ENCODE measurements around the gene LDLRAD4. TPM values are rescaled to one million over a fixed set of nuclear protein-coding genes. Genes with fewer than 3 reads are reported as not detected.

LDLRAD4 gene
- total RNA-seq, 1 donor from 2014 or later: 18.3 TPM

DNA sequence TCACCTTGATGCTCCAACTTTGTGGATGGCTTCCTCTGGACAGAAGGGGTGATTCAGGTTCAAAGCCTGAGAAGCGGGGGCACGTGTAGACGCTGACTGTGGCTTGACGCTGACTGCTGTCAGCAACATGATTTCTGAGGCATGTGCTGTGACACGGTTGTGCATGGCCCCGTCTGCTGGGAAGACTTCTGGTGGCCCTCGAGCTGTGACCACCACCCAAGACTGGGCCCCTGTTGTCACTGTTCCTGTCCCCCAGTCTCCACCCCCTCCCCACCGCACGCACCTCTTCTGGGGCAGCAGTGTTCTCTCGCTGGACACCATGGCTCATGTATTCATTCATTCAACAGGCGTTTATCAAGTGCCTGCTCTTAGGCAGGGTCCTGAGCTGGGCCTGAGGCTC lies 262.8 kb downstream of the LDLRAD4 start:
- H3K4me1 ChIP-seq (ENCODE audit: control insufficient read depth in 3 of 3, insufficient read depth in 3 of 3, low read length in 3 of 3): no peaks in the 10 kb centered on the region
- H3K27me3 ChIP-seq (ENCODE audit: control insufficient read depth in 3 of 3, insufficient read depth in 3 of 3, low read length in 3 of 3): no peaks in the 10 kb centered on the region
- no peaks in the 10 kb centered on the region for H3K36me3 ChIP-seq (ENCODE audit: control insufficient read depth in 3 of 3, insufficient read depth in 3 of 3, low read length in 3 of 3)
- no peak overlapping the region for H3K9ac ChIP-seq (ENCODE audit: low read depth in 1 of 3, low read length in 3 of 3)
- no peak overlapping the region for H3K27ac ChIP-seq (ENCODE audit: low read depth, low read length)
- no peak overlapping the region for H3K4me3 ChIP-seq (ENCODE audit: low read length in 3 of 3)
- no peaks in the 10 kb centered on the region for H3K9me3 ChIP-seq (ENCODE audit: control insufficient read depth in 3 of 3, low read length in 3 of 3)

DNA sequence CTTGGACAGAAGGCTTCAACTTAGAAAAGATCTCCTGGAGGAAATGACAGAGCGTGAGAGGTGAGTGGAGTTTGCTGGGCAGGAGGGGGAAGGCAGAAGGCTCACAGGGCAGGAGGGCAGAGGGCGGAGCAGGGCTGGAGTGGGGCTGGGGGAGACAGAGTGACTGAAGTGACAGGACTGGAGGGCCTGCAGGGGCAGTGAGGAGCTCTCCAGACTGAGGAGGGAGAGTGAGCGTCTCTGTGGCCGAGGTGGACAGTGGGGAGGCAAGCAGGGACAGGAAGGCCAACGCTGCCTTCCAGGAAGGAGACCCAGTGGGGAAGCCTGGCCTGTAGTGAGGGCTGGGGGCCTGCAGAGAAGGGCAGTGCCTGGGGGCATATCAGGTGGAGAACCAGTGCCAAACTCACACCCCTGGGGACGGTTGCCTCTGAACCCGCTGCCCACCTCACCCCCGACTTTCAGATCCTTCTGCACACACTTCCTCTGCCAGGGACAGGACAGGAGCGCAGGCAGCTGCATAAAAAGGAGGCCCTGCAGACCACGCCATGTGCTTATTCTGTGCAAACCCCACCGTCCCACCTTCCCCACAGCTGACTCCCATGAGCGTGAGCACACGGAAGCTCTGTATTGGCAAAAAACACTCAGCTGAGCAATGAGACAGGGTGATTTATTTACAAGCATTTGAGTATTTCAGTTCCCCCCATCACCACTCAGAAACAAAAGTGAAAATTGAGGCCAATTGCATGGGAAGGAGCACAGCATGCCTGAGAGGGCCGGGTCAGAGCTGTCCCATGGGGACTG lies 263.5 kb downstream of the LDLRAD4 start:
- no peaks in the 10 kb centered on the region for H3K27me3 ChIP-seq (ENCODE audit: control insufficient read depth in 3 of 3, insufficient read depth in 3 of 3, low read length in 3 of 3)
- peaks cover 0 to under 1% (median 0%) of the 10 kb centered on the region in 3 donors for H3K36me3 ChIP-seq (ENCODE audit: control insufficient read depth in 3 of 3, insufficient read depth in 3 of 3, low read length in 3 of 3)
- H3K27ac ChIP-seq (ENCODE audit: low read depth, low read length): no peak overlapping the region
- no peaks in the 10 kb centered on the region for H3K9me3 ChIP-seq (ENCODE audit: control insufficient read depth in 3 of 3, low read length in 3 of 3)
- no peak overlapping the region for H3K4me3 ChIP-seq (ENCODE audit: low read length in 3 of 3)
- no peaks in the 10 kb centered on the region for H3K4me1 ChIP-seq (ENCODE audit: control insufficient read depth in 3 of 3, insufficient read depth in 3 of 3, low read length in 3 of 3)
- no peak overlapping the region for H3K9ac ChIP-seq (ENCODE audit: low read depth in 1 of 3, low read length in 3 of 3)

DNA sequence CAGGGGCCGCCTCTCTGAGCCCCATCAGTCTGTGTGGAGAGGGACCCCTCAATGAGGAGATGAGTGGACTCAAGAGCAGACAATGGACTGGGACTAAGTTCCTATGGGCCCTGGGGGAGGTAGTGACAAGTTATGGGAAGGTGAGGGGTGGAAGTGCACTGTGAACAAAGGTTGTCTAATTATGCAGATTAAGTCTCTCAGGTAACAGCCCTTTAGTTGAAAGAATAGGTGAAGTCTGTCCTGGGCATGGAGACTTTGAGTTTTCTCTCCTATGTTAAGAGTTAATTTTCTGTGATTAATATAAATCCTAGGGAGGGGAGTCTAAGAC lies 264.0 kb downstream of the LDLRAD4 start:
- H3K4me1 ChIP-seq (ENCODE audit: control insufficient read depth in 3 of 3, insufficient read depth in 3 of 3, low read length in 3 of 3): no peaks in the 10 kb centered on the region
- H3K36me3 ChIP-seq (ENCODE audit: control insufficient read depth in 3 of 3, insufficient read depth in 3 of 3, low read length in 3 of 3): peaks cover 0 to 4% (median 4%) of the 10 kb centered on the region in 3 donors
- no peak overlapping the region for H3K9ac ChIP-seq (ENCODE audit: low read depth in 1 of 3, low read length in 3 of 3)
- H3K9me3 ChIP-seq (ENCODE audit: control insufficient read depth in 3 of 3, low read length in 3 of 3): no peaks in the 10 kb centered on the region
- no peak overlapping the region for H3K4me3 ChIP-seq (ENCODE audit: low read length in 3 of 3)
- no peak overlapping the region for H3K27ac ChIP-seq (ENCODE audit: low read depth, low read length)
- H3K27me3 ChIP-seq (ENCODE audit: control insufficient read depth in 3 of 3, insufficient read depth in 3 of 3, low read length in 3 of 3): no peaks in the 10 kb centered on the region

DNA sequence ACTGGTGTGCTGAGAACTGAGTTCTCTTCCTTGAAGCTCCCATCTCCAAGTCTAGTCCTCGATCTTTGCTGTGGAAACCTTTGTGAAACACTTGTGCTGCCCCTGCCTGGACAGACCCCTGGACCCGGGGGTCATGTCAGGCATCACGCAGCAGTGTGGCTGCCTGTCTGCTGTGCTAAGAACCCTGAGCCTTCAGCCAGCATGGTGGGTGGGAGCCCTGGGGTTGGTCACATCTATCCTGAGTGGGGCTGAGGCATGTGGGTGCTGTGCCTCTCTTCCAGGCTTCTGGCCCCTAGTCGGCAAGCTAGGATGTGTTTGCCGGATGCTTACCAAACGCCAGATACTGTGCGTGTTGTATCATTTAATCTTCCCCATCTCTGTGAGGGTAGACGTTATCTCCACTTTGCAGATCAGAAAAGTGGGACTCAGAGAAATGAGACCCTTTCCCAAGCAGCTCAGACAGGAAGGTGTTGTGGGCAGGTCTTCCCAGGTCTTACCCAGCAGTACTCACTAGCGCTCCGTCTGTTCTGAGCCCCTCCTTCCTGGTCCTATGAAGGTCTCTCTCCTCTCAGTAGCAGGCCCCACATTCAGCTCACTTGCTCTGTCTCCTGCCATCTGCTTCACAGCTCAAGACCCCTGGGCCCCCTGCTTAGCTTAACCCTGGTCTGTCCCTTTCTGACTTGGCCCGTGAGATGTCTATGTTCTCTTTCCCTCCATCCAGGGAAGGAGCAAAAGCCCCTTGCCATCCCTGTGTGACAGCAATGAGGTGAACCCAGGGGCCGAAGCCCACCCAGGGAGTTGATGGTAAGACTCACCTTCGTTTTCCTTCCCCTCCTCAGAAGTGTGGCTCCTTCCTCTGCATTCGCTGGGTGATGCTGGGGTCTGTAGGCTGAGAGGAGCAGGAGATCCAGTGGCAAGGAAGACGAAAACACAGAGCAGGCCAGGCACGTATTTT lies 265.0 kb downstream of the LDLRAD4 start:
- H3K4me1 ChIP-seq (ENCODE audit: control insufficient read depth in 3 of 3, insufficient read depth in 3 of 3, low read length in 3 of 3): no peaks in the 10 kb centered on the region
- no peak overlapping the region for H3K4me3 ChIP-seq (ENCODE audit: low read length in 3 of 3)
- peaks cover 0 to 4% (median 4%) of the 10 kb centered on the region in 3 donors for H3K36me3 ChIP-seq (ENCODE audit: control insufficient read depth in 3 of 3, insufficient read depth in 3 of 3, low read length in 3 of 3)
- no peaks in the 10 kb centered on the region for H3K27me3 ChIP-seq (ENCODE audit: control insufficient read depth in 3 of 3, insufficient read depth in 3 of 3, low read length in 3 of 3)
- H3K9me3 ChIP-seq (ENCODE audit: control insufficient read depth in 3 of 3, low read length in 3 of 3): no peaks in the 10 kb centered on the region
- no peak overlapping the region for H3K9ac ChIP-seq (ENCODE audit: low read depth in 1 of 3, low read length in 3 of 3)
- no peak overlapping the region for H3K27ac ChIP-seq (ENCODE audit: low read depth, low read length)

DNA sequence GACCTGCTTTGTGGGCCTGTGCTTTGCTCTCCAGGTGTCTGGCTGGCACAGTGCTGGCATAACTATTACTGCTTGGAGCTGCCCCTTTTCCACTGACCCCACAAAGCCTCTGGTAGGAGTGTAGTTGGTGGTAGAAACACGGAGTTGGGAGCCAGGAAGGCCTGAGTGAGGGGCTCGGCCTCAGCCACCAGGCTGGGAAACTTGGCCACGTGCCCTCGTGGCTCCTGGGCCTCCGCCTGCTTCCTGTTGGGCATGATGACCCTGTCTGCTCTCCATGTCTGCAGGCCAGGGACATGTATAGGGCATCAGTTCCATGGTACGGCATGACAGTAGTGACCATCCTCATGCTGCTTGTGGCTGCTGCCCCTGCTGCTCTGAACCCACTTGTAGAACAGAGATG lies 266.6 kb downstream of the LDLRAD4 start:
- peaks cover 0 to 6% (median 4%) of the 10 kb centered on the region in 3 donors for H3K36me3 ChIP-seq (ENCODE audit: control insufficient read depth in 3 of 3, insufficient read depth in 3 of 3, low read length in 3 of 3)
- no peak overlapping the region for H3K9ac ChIP-seq (ENCODE audit: low read depth in 1 of 3, low read length in 3 of 3)
- H3K9me3 ChIP-seq (ENCODE audit: control insufficient read depth in 3 of 3, low read length in 3 of 3): no peaks in the 10 kb centered on the region
- H3K27ac ChIP-seq (ENCODE audit: low read depth, low read length): no peak overlapping the region
- no peak overlapping the region for H3K4me3 ChIP-seq (ENCODE audit: low read length in 3 of 3)
- no peaks in the 10 kb centered on the region for H3K4me1 ChIP-seq (ENCODE audit: control insufficient read depth in 3 of 3, insufficient read depth in 3 of 3, low read length in 3 of 3)
- H3K27me3 ChIP-seq (ENCODE audit: control insufficient read depth in 3 of 3, insufficient read depth in 3 of 3, low read length in 3 of 3): no peaks in the 10 kb centered on the region

DNA sequence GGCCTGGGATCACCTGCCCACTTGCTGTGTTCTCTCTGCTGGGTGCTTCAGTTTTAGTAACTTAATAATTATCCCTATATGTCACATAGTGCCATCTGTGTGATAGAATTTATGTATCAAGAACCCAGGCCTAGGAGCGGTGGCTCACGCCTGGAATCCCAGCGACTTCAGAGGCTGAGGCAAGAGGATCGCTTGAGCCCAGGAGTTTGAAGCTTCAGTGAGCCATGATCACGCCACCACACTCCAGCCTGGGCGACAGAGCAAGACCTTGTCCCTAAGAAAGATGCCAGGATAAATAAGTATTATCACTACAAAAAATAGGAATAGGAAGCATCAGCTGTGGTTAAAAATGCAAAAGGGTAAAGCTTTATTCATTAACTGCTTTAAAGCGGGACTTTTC lies 267.0 kb downstream of the LDLRAD4 start:
- Histone ChIP-seq H3K27me3 (ENCODE audit: control insufficient read depth in 3 of 3, insufficient read depth in 3 of 3, low read length in 3 of 3) (no peaks in the 10 kb centered on the region), H3K27ac (ENCODE audit: low read depth, low read length) (no peak overlapping the region), H3K4me3 (ENCODE audit: low read length in 3 of 3) (no peak overlapping the region), H3K9ac (ENCODE audit: low read depth in 1 of 3, low read length in 3 of 3) (no peak overlapping the region), H3K36me3 (ENCODE audit: control insufficient read depth in 3 of 3, insufficient read depth in 3 of 3, low read length in 3 of 3) (peaks cover 0 to 6% (median 4%) of the 10 kb centered on the region in 3 donors), H3K4me1 (ENCODE audit: control insufficient read depth in 3 of 3, insufficient read depth in 3 of 3, low read length in 3 of 3) (no peaks in the 10 kb centered on the region), H3K9me3 (ENCODE audit: control insufficient read depth in 3 of 3, low read length in 3 of 3) (no peaks in the 10 kb centered on the region)

DNA sequence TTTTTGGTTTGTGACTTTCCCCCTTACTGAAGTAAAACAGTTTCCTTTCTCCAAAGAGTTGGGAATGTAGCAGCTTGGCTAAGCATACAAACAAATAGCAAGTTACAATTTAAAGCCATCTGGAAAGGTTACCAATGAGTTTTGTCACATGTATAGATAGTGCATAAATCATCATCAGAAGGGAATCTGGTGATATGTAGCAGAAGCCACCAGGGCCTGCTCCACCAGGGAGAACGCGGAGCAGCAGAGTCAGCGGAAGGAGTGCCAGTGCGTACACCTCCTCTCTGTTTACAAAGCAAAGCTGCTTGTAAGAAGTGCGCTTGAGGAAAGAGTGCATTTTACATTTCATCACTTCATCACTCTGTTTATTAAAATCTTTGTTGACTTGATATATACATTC lies 267.7 kb downstream of the LDLRAD4 start:
- Histone ChIP-seq H3K27ac (ENCODE audit: low read depth, low read length) (no peak overlapping the region), H3K9me3 (ENCODE audit: control insufficient read depth in 3 of 3, low read length in 3 of 3) (no peaks in the 10 kb centered on the region), H3K4me1 (ENCODE audit: control insufficient read depth in 3 of 3, insufficient read depth in 3 of 3, low read length in 3 of 3) (no peaks in the 10 kb centered on the region), H3K27me3 (ENCODE audit: control insufficient read depth in 3 of 3, insufficient read depth in 3 of 3, low read length in 3 of 3) (no peaks in the 10 kb centered on the region), H3K36me3 (ENCODE audit: control insufficient read depth in 3 of 3, insufficient read depth in 3 of 3, low read length in 3 of 3) (peaks cover 0 to 6% (median 4%) of the 10 kb centered on the region in 3 donors), H3K9ac (ENCODE audit: low read depth in 1 of 3, low read length in 3 of 3) (no peak overlapping the region), H3K4me3 (ENCODE audit: low read length in 3 of 3) (no peak overlapping the region)

DNA sequence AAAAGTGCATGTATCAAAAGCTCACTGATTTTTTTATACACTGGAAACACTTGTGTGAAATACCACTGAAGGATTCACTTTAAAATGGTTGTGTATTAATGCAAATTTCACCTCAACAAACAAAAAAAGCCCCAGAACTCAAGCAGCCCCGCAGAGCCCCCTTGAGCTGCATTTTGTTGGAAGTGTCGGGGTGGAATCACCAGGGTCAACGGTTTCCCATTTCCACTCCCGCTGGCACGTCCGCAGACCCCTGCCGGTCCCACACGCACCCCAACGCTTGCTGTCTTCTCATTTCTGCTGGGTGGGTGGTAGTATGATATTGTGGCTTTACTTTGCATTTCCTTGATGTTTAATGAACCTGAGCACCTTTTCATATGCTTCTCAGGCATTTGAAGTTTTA lies 268.1 kb downstream of the LDLRAD4 start:
- no peaks in the 10 kb centered on the region for H3K9me3 ChIP-seq (ENCODE audit: control insufficient read depth in 3 of 3, low read length in 3 of 3)
- H3K27ac ChIP-seq (ENCODE audit: low read depth, low read length): no peak overlapping the region
- H3K9ac ChIP-seq (ENCODE audit: low read depth in 1 of 3, low read length in 3 of 3): no peak overlapping the region

DNA sequence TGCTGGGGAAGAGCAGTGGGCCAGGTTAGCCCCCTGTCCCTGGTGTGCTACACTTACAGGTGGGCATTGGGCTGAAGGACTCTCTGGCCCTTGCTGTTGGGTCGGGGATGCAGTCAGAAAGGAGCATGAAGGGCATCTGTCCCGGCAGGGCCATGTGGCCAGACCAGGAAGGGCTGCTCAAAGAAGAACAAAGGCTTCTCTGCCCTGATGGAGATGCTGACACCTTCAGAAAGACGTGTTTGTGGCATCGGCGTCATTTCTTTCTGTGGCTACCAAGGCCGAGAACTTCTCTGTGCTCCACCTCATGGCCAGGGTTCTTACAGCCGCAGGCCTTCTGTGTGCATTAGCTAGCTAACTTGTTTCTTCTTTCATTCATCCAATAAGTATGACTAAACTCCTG lies 268.7 kb downstream of the LDLRAD4 start:
- Histone ChIP-seq H3K4me1 (ENCODE audit: control insufficient read depth in 3 of 3, insufficient read depth in 3 of 3, low read length in 3 of 3) (no peaks in the 10 kb centered on the region), H3K4me3 (ENCODE audit: low read length in 3 of 3) (no peak overlapping the region), H3K27ac (ENCODE audit: low read depth, low read length) (no peak overlapping the region), H3K27me3 (ENCODE audit: control insufficient read depth in 3 of 3, insufficient read depth in 3 of 3, low read length in 3 of 3) (no peaks in the 10 kb centered on the region), H3K9me3 (ENCODE audit: control insufficient read depth in 3 of 3, low read length in 3 of 3) (no peaks in the 10 kb centered on the region), H3K36me3 (ENCODE audit: control insufficient read depth in 3 of 3, insufficient read depth in 3 of 3, low read length in 3 of 3) (peaks cover 0 to 6% (median 4%) of the 10 kb centered on the region in 3 donors), H3K9ac (ENCODE audit: low read depth in 1 of 3, low read length in 3 of 3) (no peak overlapping the region)

More for the DNA sequence above, 268.1 kb downstream of the LDLRAD4 start:
- no peaks in the 10 kb centered on the region for H3K27me3 ChIP-seq (ENCODE audit: control insufficient read depth in 3 of 3, insufficient read depth in 3 of 3, low read length in 3 of 3)
- no peak overlapping the region for H3K4me3 ChIP-seq (ENCODE audit: low read length in 3 of 3)
- no peaks in the 10 kb centered on the region for H3K4me1 ChIP-seq (ENCODE audit: control insufficient read depth in 3 of 3, insufficient read depth in 3 of 3, low read length in 3 of 3)
- peaks cover 0 to 6% (median 4%) of the 10 kb centered on the region in 3 donors for H3K36me3 ChIP-seq (ENCODE audit: control insufficient read depth in 3 of 3, insufficient read depth in 3 of 3, low read length in 3 of 3)

Measured in skeletal muscle tissue (tissue), 4 donors.